Liver (tissue), 9 donors: ENCODE results near the gene CPHXL. TPM values are rescaled to one million over a fixed set of nuclear protein-coding genes. Genes with fewer than 3 reads are reported as not detected.

Source experiments
- DNase-seq: peaks from one replicate; pipeline ENCODE4 v3.0.0-alpha.2; 2017; ENCODE audit warnings: low spot score
- H3K27ac ChIP-seq, 2 donors: one replicate each; pipeline ENCODE4 v1.7.0; 2013; ENCODE audit warnings: inconsistent platforms in 2 of 2, low read length in 2 of 2, control low read depth in 1 of 2, low read depth in 1 of 2, mild to moderate bottlenecking in 1 of 2
- H3K27me3 ChIP-seq, 4 donors: one replicate each; pipeline versions ENCODE4 v1.6.1 to v1.7.0; 2013; ENCODE audit warnings: low read length in 3 of 4, inconsistent platforms in 1 of 4, mild to moderate bottlenecking in 1 of 4, moderate library complexity in 1 of 4; ENCODE audit not compliant: control insufficient read depth in 4 of 4, insufficient read depth in 4 of 4
- H3K36me3 ChIP-seq, 4 donors: one replicate each; pipeline versions ENCODE4 v1.6.1 to v1.7.0; 2013; ENCODE audit warnings: low read length in 3 of 4, mild to moderate bottlenecking in 3 of 4, low read depth in 1 of 4, moderate library complexity in 1 of 4; ENCODE audit not compliant: control insufficient read depth in 4 of 4, insufficient read depth in 3 of 4
- H3K4me1 ChIP-seq, 4 donors: one replicate each; pipeline versions ENCODE4 v1.6.1 to v1.7.0; 2013; ENCODE audit warnings: low read length in 3 of 4, mild to moderate bottlenecking in 3 of 4, moderate library complexity in 1 of 4; ENCODE audit not compliant: control insufficient read depth in 4 of 4, insufficient read depth in 4 of 4
- H3K4me3 ChIP-seq, 3 donors: one replicate each; pipeline versions ENCODE4 v1.6.1 to v1.7.0; 2013; ENCODE audit warnings: low read length in 3 of 3, control low read depth in 1 of 3, low read depth in 1 of 3, mild to moderate bottlenecking in 1 of 3
- H3K9ac ChIP-seq, 2 donors: one replicate each; pipeline ENCODE4 v1.7.0; 2013; ENCODE audit warnings: low read length in 2 of 2, mild to moderate bottlenecking in 2 of 2, moderate library complexity in 2 of 2, control low read depth in 1 of 2, low read depth in 1 of 2
- H3K9me3 ChIP-seq, 4 donors: one replicate each; pipeline versions ENCODE4 v1.6.1 to v1.7.0; 2013; ENCODE audit warnings: low read length in 3 of 4; ENCODE audit not compliant: control insufficient read depth in 4 of 4
- ATF3 ChIP-seq: IDR thresholded peaks from 2 replicates; pipeline ENCODE4 v1.6.1; 2016; ENCODE audit warnings: antibody characterized with exemption
- CTCF ChIP-seq: fragments of 150-350 bp; IDR thresholded peaks from 2 replicates; pipeline ENCODE4 v1.5.1; 2017; ENCODE audit warnings: improper control_type of control experiment, low read depth, low read length; ENCODE audit not compliant: missing input control
- HNF4A ChIP-seq, 2 donors: conservative IDR thresholded peaks; 2 replicates each; pipeline ENCODE4 v1.6.1; 2016; ENCODE audit warnings: antibody characterized with exemption in 2 of 2, mild to moderate bottlenecking in 2 of 2
- HNF4G ChIP-seq: IDR thresholded peaks from 2 replicates; pipeline ENCODE4 v1.6.1; 2016; ENCODE audit warnings: antibody characterized with exemption
- NR2F2 ChIP-seq: IDR thresholded peaks from 2 replicates; pipeline ENCODE4 v1.6.1; 2016; ENCODE audit warnings: antibody characterized with exemption
- RAD21 ChIP-seq, 2 donors: IDR thresholded peaks; 2 replicates each; pipeline ENCODE4 v1.6.1; 2016; ENCODE audit warnings: antibody characterized with exemption in 2 of 2, mild to moderate bottlenecking in 2 of 2
- REST ChIP-seq: IDR thresholded peaks from 2 replicates; pipeline ENCODE4 v1.6.1; 2016; ENCODE audit warnings: antibody characterized with exemption, mild to moderate bottlenecking
- RXRA ChIP-seq, 2 donors: IDR thresholded peaks; 2 replicates each; pipeline ENCODE4 v1.6.1; 2017 to 2018; ENCODE audit warnings: antibody characterized with exemption in 2 of 2, mild to moderate bottlenecking in 1 of 2
- SP1 ChIP-seq: IDR thresholded peaks from 2 replicates; pipeline ENCODE4 v1.6.1; 2018; ENCODE audit warnings: antibody characterized with exemption, mild to moderate bottlenecking
- YY1 ChIP-seq: IDR thresholded peaks from 2 replicates; pipeline ENCODE4 v1.6.1; 2016; ENCODE audit warnings: antibody characterized with exemption, mild to moderate bottlenecking
- WGBS: extraction: QIAGEN DNeasy Blood & Tissue Kit; methylation state at CpG from one replicate; pipeline ENCODE4 v1.1.7; 2013; 5-methylcytosine and 5-hydroxymethylcytosine counted together
- polyA plus RNA-seq, 2 donors: library from polyadenylated mRNA; stranded (reverse) in 1 of 2; unstranded in 1 of 2; fragments of 200-250 nt in 1 of 2; fragments of >200 nt in 1 of 2; fragmentation: Nextera tagmentation in 1 of 2; extraction: Ambion mirVana in 1 of 2; gene quantifications; one replicate each; pipeline versions ENCODE4 v1.2.1 to v1.2.3, GENCODE V29; 2013 to 2015
- total RNA-seq, 2 donors: library from RNA; depleted of rRNA; stranded (reverse); fragments of >200 nt; gene quantifications; one replicate each; pipeline ENCODE4 v1.2.3, GENCODE V29; 2014
- TF ChIP-seq, protein P1 (sequence below): IDR thresholded peaks from 2 replicates; pipeline ENCODE4 v1.6.1; 2016; ENCODE audit warnings: antibody characterized with exemption
- donor health status: healthy.
- donor health status: healthy.
- donor health status: healthy.
- donor health status: healthy.
- donor health status: healthy.

The CPHXL gene
- total and polyA plus RNA-seq, 4 donors = not detected

GRCh38 chr16:75770051-75770450 lies 43.8 kb upstream of the CPHXL start:
- Histone ChIP-seq H3K27me3 (no peaks in the 10 kb centered on the region), H3K27ac (no peak overlapping the region), H3K9ac (no peak overlapping the region), H3K9me3 (peaks cover 0 to 4% (median 0%) of the 10 kb centered on the region in 4 donors), H3K36me3 (no peaks in the 10 kb centered on the region), H3K4me1 (no peaks in the 10 kb centered on the region), H3K4me3 (no peak overlapping the region)
- no peak for DNase-seq
- TF ChIP-seq, protein P1, sequence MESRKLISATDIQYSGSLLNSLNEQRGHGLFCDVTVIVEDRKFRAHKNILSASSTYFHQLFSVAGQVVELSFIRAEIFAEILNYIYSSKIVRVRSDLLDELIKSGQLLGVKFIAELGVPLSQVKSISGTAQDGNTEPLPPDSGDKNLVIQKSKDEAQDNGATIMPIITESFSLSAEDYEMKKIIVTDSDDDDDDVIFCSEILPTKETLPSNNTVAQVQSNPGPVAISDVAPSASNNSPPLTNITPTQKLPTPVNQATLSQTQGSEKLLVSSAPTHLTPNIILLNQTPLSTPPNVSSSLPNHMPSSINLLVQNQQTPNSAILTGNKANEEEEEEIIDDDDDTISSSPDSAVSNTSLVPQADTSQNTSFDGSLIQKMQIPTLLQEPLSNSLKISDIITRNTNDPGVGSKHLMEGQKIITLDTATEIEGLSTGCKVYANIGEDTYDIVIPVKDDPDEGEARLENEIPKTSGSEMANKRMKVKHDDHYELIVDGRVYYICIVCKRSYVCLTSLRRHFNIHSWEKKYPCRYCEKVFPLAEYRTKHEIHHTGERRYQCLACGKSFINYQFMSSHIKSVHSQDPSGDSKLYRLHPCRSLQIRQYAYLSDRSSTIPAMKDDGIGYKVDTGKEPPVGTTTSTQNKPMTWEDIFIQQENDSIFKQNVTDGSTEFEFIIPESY = no peak
- TF ChIP-seq HNF4A (conservative IDR thresholded peaks at IDR 0.05) (no peak), RAD21 (IDR thresholded peaks at IDR 0.05) (no peak), RXRA (IDR thresholded peaks at IDR 0.05) (no peak), CTCF (no peak), YY1 (no peak), NR2F2 (no peak), REST (no peak)

DNA sequence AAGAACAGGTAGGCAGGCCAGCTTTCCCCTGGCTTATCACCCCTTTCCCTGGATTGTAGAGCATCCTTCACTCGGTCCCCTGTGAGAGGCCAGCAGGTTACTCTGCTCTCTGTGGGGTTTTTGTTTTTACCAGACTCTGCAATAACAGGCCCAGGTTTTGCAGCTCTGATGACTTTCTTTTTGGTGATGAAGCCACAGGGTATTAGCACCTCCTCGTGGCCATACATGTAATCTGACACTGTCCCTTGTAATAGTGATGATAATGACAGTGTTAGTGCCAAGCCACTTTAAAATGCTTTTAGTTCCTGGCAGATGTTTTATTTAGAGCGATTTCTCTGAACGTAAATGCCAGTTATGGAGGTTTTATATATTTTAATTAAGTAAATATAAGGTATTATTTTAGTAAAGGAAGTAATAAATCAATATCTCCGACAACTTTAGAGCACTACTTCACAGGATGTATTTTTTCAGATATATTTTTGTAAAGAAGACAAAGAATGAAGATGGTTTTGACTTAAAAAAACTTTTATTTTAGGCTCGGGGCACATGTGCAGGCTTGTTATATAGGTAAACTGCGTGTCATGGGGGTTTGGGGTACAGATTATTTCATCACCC lies 38.0 kb upstream of the CPHXL start:
- Histone ChIP-seq H3K9ac (no peak overlapping the region), H3K9me3 (no peaks in the 10 kb centered on the region), H3K36me3 (no peaks in the 10 kb centered on the region), H3K4me3 (no peak overlapping the region), H3K27ac (no peak overlapping the region), H3K4me1 (no peaks in the 10 kb centered on the region), H3K27me3 (no peaks in the 10 kb centered on the region)
- WGBS = 16% methylated on average over 7 of the region's 7 CpGs
- peak; percentile 49 for DNase-seq
- peak; percentile 95 to 96 for TF ChIP-seq RAD21 (IDR thresholded peaks at IDR 0.05)
- no peak for TF ChIP-seq SP1
- TF ChIP-seq HNF4G = peak; percentile 10
- TF ChIP-seq CTCF = peak; percentile 77
- no peak for TF ChIP-seq ATF3
